Subcutaneous abdominal adipose tissue (tissue), 5 donors: ENCODE results near the gene DIDO1.

Experiments used
- H3K27ac ChIP-seq: one replicate; pipeline ENCODE4 v1.7.0; 2013; ENCODE audit warnings: low read depth, mild to moderate bottlenecking, inconsistent platforms, low read length, moderate library complexity
- H3K27me3 ChIP-seq, 5 donors: one replicate each; pipeline ENCODE4 v1.7.0; 2013; ENCODE audit warnings: low read length in 5 of 5, inconsistent platforms in 1 of 5; ENCODE audit not compliant: control insufficient read depth in 5 of 5, insufficient read depth in 4 of 5
- H3K36me3 ChIP-seq, 5 donors: one replicate each; pipeline ENCODE4 v1.7.0; 2013; ENCODE audit warnings: low read length in 5 of 5; ENCODE audit not compliant: control insufficient read depth in 5 of 5, insufficient read depth in 5 of 5
- H3K4me1 ChIP-seq, 5 donors: one replicate each; pipeline ENCODE4 v1.7.0; 2013; ENCODE audit warnings: low read length in 5 of 5, mild to moderate bottlenecking in 3 of 5, moderate library complexity in 1 of 5; ENCODE audit not compliant: control insufficient read depth in 5 of 5, insufficient read depth in 5 of 5
- H3K4me3 ChIP-seq, 5 donors: one replicate each; pipeline ENCODE4 v1.7.0; 2013; ENCODE audit warnings: low read length in 5 of 5, low read depth in 1 of 5
- H3K9ac ChIP-seq, 5 donors: one replicate each; pipeline ENCODE4 v1.7.0; 2013; ENCODE audit warnings: low read length in 5 of 5, mild to moderate bottlenecking in 4 of 5, moderate library complexity in 3 of 5
- H3K9me3 ChIP-seq, 5 donors: one replicate each; pipeline ENCODE4 v1.7.0; 2013; ENCODE audit warnings: low read length in 5 of 5; ENCODE audit not compliant: control insufficient read depth in 5 of 5
- donor health status: healthy.
- donor health status: healthy.
- donor health status: healthy.
- donor health status: healthy.
- donor health status: healthy.

The DIDO1 gene

DNA sequence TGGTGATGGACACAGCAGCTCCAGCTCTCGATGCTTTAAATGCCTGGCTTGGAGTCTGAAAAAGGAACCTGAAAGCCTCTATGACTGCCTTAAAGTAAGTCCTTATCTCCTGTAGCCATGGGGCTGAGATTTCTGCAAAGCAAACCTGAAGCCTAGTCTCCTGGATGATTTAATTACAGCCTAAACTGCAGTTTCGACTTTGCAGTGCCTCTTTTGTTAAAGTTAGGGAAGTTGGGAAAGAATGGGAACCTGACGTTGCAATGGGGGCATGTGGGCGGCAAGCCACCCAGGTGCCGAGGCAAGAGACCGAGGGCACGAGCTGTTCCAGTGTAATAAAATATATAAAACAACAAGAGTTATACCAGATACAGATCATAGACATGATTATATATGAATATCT, 53.0 kb downstream of the DIDO1 start:
- no peaks in the 10 kb centered on the region for H3K27me3 ChIP-seq
- peaks cover 11 to 27% (median 23%) of the 10 kb centered on the region in 5 donors for H3K4me1 ChIP-seq
- H3K9ac ChIP-seq, result no peak overlapping the region
- no peak overlapping the region for H3K27ac ChIP-seq
- H3K9me3 ChIP-seq, result no peaks in the 10 kb centered on the region
- H3K4me3 ChIP-seq, result no peak overlapping the region
- no peaks in the 10 kb centered on the region for H3K36me3 ChIP-seq

DNA sequence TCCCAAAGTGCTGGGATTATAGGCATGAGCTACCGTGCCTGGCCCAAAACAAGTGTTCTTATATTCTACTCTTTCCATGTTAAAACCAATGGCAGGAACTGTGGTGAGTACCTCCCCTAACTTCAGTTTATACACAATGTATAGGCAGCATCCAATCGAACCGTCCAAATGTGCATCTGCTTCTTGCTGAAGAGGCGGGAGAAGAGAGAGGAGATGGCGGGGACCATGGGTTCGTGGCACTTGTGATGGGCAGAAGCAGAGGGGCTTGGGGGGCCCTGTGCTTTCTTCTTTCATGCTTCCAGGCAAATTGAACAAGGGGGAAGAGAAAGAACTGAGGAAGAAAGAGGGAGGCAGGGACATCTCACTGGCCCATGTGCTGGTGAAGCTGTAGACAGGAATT, 53.4 kb downstream of the DIDO1 start:
- Histone ChIP-seq H3K36me3 (no peaks in the 10 kb centered on the region), H3K9me3 (no peaks in the 10 kb centered on the region), H3K9ac (no peak overlapping the region), H3K27ac (no peak overlapping the region), H3K27me3 (no peaks in the 10 kb centered on the region), H3K4me1 (peaks cover 11 to 27% (median 23%) of the 10 kb centered on the region in 5 donors), H3K4me3 (no peak overlapping the region)

DNA sequence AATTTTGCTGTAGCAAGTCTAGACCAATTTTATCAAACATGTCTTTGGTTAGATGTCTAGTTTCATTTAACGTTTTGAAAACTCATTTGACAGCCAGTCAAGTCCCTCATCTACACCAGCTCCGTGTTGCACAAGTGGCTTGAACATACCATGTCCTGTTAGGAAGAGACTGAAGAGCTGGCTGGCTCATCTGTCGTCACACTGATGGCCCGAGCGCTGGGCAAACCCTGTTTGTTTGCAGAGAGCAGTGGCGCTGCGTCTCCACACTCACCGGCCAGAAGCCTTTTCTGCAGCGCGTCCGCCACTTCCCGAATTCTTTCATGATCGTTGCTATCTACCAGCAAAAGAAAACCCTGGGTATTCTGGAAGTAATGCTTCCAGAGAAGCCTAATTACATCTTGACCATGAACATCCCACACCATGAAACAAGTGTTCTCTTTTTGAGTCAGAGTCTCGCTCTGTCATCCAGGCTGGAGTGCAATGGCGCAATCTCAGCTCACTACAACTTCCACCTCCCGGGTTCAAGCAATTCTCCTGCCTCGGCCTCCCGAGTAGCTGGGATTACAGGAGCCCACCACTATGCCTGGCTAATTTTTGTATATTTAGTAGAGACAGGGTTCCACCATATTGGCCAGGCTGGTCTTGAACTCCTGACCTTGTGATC, 54.0 kb downstream of the DIDO1 start:
- Histone ChIP-seq H3K9ac (no peak overlapping the region), H3K4me3 (no peak overlapping the region), H3K9me3 (no peaks in the 10 kb centered on the region), H3K36me3 (no peaks in the 10 kb centered on the region), H3K4me1 (peaks cover 10 to 24% (median 19%) of the 10 kb centered on the region in 5 donors), H3K27me3 (no peaks in the 10 kb centered on the region), H3K27ac (no peak overlapping the region)

DNA sequence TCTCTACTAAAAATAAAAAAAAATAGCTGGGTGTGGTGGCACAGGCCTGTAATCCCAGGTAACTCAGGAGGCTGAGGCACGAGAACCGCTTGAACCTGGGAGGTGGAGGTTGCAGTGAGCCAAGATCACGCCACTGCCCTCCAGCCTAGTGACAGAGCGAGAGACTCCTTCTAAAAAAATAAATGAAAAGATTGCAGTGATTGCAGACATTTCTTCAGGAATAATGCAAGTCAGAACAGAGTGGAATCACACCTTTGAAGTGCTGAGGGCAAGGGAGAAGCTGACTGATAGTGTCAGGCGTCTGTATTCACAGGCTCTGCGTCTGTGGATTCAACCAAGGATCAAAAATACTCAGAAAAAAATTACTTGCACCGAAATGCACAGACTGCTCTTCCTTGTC, 62.1 kb downstream of the DIDO1 start:
- H3K27me3 ChIP-seq, result peaks cover 0 to 3% (median 0%) of the 10 kb centered on the region in 5 donors
- no peaks in the 10 kb centered on the region for H3K9me3 ChIP-seq
- no peaks in the 10 kb centered on the region for H3K36me3 ChIP-seq
- H3K4me3 ChIP-seq, result no peak overlapping the region
- H3K27ac ChIP-seq, result no peak overlapping the region
- no peak overlapping the region for H3K9ac ChIP-seq
- peaks cover 0 to 15% (median 13%) of the 10 kb centered on the region in 5 donors for H3K4me1 ChIP-seq

DNA sequence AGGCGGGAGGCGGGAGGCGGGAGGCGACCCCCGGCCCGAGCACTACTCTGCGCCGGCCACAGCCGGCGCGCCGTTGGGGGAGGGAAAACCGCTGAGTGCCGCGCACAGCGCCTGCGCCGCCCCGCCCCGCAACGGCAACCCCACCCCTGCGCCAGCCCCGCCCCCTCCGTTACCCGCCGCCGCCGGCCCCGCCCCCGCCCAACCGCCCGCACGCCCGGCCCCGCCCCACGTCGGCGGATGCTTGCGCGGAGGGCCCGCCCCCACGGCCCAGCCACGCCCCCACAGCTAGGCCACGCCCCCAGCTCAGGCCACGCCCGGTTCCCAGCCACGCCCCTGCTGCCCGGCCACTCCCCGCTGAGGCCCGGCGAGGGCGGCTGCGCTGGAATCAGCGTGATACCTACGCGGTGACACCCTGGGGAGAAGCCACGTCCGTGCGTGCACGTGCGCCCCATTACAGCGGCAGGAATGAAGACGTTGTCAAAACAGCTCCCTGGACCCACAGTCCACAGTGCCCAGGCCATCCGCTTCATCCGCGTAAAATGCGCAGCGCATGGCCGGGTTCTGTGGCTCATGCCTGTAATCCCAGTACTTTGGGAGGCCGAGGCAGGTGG, 64.5 kb downstream of the DIDO1 start, which contains the start of gene TCFL5:
Gene TCFL5, minus strand, starts transcription at position 97 of the 611 bp plus-strand sequence. CDS start 152 bp downstream, outside the sequence.
- peaks cover 0 to 3% (median 0%) of the 10 kb centered on the region in 5 donors for H3K27me3 ChIP-seq
- H3K4me3 ChIP-seq, result peak within 1 kb of the TSS in 4 of 5 donors; percentile 63 to 66 (median 63)
- peaks cover 0 to 6% (median 5%) of the 10 kb centered on the region in 5 donors for H3K36me3 ChIP-seq
- H3K9ac ChIP-seq, result no peak within 1 kb of the TSS
- no peaks in the 10 kb centered on the region for H3K9me3 ChIP-seq
- no peak within 1 kb of the TSS for H3K27ac ChIP-seq
- peaks cover 0 to 15% (median 13%) of the 10 kb centered on the region in 5 donors for H3K4me1 ChIP-seq

DNA sequence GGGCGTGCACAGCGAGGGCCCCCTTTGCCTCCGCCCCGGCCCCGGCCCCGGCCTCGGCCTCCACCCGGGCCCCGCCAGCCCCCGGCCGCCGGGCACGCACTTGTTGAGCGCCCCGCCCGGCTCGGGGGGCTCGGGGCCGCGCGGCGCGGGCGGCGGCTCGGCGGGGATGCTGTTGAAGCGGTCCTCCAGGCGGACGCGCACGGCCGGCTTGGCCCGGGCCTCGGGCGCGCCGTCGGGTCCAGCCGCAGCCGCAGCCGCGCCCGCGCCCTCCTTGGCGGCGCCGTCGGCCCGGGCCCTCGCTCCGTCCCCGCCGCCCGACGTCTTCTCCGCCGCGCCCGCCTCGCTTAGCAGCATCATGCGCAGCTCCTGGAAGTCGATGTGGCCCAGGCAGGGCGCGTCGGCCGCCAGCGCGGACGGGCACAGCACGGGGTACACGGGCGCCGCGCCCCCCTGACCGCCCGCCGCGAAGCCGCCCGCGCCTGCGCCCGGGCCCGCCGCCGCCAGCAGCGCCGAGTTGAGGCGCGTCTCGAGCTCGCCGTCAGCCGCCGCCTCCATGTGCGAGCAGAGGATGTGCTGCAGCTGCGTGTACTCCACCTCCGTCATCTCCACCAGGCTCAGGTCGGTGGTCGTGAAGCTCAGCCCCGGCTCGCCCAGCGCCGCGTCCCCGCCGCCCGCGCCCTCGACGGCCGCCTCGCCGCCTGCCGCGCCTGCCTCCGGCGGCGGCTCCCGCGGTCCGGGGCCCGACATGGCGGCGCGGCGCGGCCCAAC, 65.2 kb downstream of the DIDO1 start:
- Histone ChIP-seq H3K9ac (no peak overlapping the region), H3K27ac (no peak overlapping the region)

DNA sequence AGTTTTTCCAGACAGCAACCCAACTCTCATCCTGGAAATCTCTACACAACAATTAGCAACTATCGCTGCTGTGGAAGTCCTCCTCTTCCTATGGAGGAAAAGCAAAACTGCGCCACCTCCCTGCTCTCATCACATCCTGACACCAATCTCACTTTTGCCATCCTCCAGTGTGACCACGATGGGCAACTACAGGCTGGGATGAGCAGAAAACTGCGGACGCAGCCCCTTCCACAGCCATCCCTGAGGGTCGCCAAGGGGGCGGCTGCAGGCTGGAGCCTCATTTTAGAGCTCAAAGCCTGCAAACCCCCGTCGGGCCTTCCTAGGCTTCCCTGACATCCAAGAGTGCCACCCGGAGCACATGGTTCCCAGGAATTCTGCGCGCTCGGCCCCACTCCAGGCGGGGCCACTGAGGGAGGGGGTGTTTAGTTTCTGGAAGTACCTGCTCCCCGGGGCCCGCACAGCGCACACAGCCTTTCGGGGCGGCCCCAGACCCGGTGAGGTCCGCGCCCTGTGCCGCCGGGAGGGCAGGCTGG, 65.8 kb downstream of the DIDO1 start:
- peak overlapping the region in 4 of 5 donors; percentile 40 to 63 (median 46) for H3K4me3 ChIP-seq
- H3K9ac ChIP-seq, result peak overlapping the region in 1 of 5 donors; percentile 25
- peaks cover 0 to 15% (median 13%) of the 10 kb centered on the region in 5 donors for H3K4me1 ChIP-seq
- no peak overlapping the region for H3K27ac ChIP-seq
- no peaks in the 10 kb centered on the region for H3K9me3 ChIP-seq
- H3K27me3 ChIP-seq, result peaks cover 0 to 3% (median 0%) of the 10 kb centered on the region in 5 donors
- peaks cover 0 to 9% (median 8%) of the 10 kb centered on the region in 5 donors for H3K36me3 ChIP-seq

More for the DNA sequence above, 65.2 kb downstream of the DIDO1 start:
- peaks cover 0 to 3% (median 0%) of the 10 kb centered on the region in 5 donors for H3K27me3 ChIP-seq
- H3K4me1 ChIP-seq, result peaks cover 0 to 15% (median 13%) of the 10 kb centered on the region in 5 donors
- H3K36me3 ChIP-seq, result peaks cover 0 to 9% (median 8%) of the 10 kb centered on the region in 5 donors
- no peaks in the 10 kb centered on the region for H3K9me3 ChIP-seq
- peak overlapping the region in 4 of 5 donors; percentile 63 to 66 (median 63) for H3K4me3 ChIP-seq

DNA sequence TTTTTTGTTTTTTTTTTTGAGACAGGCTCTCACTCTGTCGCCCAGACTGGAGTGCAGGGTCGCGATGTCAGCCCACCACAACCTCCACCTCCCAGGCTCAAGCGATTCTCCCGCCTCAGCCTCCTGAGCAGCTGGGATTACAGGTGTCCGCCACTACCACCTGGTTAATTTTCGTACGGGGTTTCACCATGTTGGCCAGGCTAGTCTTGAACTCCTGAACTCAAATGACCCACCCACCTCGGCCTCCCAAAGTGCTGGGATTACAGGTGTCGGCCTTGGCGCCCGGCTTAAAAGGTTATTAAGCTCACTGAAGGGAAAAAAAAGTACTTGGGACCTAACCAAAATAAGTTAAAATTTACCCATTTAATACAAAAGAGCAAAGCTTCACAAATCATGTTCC, 66.6 kb downstream of the DIDO1 start:
- Histone ChIP-seq H3K9ac (no peak overlapping the region), H3K27me3 (peaks cover 0 to 3% (median 0%) of the 10 kb centered on the region in 5 donors), H3K27ac (no peak overlapping the region), H3K9me3 (no peaks in the 10 kb centered on the region), H3K36me3 (peaks cover 0 to 9% (median 8%) of the 10 kb centered on the region in 5 donors), H3K4me3 (no peak overlapping the region), H3K4me1 (peaks cover 0 to 15% (median 13%) of the 10 kb centered on the region in 5 donors)

DNA sequence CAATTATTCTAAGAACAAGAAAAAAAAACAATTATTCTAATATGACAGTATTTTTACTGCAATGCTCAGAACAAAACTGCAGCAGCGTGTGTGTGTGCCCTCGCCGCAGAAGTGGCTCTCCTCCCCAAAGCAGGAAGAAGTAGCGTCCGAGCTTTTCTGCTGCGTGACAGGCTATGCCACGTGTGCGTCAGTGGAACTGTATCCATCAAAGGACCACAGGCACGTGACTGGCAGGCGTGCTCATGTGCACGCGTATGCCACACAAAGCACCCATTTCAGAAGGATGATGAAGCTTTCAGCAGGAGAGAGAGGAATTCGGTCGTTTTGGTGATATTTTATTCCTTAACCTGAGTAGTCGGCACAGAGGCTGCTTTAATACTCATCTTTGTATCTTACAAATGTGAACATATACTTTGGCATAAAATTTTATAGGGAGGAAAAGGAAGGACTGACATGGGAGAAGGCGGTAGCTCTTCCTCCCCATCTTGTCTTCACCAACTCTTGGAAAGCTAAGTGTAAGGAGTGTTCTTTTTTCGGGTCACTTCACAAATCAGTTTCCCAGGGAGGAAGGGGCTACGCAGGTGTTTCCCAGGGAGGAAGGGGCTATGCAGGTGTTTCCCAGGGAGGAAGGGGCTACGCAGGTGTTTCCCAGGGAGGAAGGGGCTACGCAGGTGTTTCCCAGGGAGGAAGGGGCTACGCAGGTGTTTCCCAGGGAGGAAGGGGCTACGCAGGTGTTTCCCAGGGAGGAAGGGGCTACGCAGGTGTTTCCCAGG, 68.1 kb downstream of the DIDO1 start:
- peaks cover 3 to 15% (median 13%) of the 10 kb centered on the region in 5 donors for H3K36me3 ChIP-seq
- H3K4me1 ChIP-seq, result peaks cover 0 to 15% (median 13%) of the 10 kb centered on the region in 5 donors
- no peak overlapping the region for H3K4me3 ChIP-seq
- H3K9me3 ChIP-seq, result no peaks in the 10 kb centered on the region
- peaks cover 0 to 3% (median 0%) of the 10 kb centered on the region in 5 donors for H3K27me3 ChIP-seq
- no peak overlapping the region for H3K9ac ChIP-seq
- no peak overlapping the region for H3K27ac ChIP-seq
